HG03571 (cell line): ENCODE measurements around the gene OCIAD1.
"Not testable (repeated sequence)": the region's sequence is repeated elsewhere in the genome, so short reads cannot be mapped to it uniquely, and the experiment has no call there.

Experiments
- ATAC-seq: cut with Tn5 transposase; IDR thresholded peaks from one replicate; pipeline ENCODE4 v1.9.1; 2021; ENCODE audit not compliant: unreplicated experiment

OCIAD1 gene

DNA sequence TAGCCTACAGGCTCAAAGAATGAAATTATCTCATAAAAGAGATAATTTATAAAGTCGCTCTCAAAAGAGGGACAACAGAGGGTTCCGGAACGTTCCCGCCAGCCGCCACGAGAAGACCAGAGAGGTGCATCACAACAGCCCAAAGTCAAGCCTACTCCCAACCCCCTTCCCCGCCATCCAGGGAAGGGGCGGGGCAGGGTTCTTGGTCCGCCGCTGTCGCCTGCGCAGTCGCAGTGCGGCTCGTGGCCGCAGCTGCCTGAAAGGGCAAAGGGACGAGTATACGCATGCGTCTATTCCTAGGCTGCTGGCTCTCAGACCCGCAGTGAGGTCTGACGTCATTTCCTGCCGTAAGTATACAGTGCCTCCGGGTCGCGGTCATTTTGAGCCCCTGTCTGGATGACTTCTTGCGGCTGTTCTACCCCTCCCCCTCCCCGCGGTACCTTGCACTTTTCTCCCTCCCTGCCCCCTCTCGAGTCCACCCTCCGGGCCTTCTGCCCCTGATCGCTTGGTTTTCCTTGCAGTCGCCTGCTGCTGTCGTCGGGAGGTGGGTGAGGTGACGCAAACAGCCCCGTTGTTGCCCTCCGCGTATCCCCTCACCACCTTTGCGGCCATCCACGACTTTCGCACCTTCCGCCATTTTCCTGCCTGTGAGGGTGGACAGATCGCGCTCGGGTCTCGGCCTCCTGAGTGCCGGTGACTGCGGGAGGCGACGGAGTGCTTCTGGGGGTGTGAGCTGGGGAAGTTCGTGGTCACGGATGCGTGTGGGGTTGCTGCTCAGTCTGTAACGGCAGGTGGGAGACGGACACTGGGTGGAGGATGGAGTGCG, at the start of gene OCIAD1:
Gene OCIAD1, plus strand, starts transcription at position 383 of the 826 bp plus-strand sequence. CDS start 1,537 bp downstream, outside the sequence.
- peak; percentile 99 for ATAC-seq

- no peak for ATAC-seq
Measured at GRCh38 chr4:48781968-48782367, 48.9 kb upstream of the OCIAD1 start.

DNA sequence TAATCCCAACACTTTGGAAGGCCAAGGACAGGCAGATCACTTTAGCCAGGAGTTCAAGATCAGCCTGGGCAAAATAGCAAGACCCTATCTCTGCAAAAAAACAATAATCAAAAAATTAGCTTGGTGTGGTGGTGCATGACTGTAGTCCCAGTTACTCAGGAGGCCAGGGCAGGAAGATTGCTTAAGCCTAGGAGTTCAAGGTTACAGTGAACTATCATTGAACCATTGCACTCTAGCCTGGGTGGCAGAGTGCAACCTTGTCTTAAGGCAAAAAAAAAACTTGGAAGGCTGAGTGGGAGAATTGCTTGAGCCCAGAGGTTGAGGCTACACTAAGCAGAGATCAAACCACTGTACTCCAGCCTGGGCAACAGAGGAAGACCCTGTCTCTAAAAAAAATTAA, 45.6 kb upstream of the OCIAD1 start:
- ATAC-seq, result no peak

DNA sequence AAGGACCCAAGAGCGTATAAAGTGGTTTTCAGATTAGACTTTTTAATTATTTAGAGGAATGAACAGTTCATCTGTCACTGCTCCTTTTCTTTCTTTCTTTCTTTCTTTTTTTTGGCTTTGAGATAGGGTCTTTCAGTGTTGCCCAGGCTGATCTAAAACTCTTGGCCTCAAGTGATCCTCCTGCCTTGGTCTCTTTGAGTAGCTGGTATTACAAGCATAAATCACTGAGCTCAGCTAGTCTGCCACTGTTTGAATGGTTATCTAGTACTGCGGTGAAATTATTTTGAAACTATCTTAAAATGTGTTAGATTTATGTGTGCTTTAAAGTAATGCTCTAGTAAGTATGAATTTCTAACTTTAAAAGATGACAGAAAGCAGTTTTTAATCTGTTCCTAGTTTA, 44.3 kb upstream of the OCIAD1 start:
- ATAC-seq, result no peak

DNA sequence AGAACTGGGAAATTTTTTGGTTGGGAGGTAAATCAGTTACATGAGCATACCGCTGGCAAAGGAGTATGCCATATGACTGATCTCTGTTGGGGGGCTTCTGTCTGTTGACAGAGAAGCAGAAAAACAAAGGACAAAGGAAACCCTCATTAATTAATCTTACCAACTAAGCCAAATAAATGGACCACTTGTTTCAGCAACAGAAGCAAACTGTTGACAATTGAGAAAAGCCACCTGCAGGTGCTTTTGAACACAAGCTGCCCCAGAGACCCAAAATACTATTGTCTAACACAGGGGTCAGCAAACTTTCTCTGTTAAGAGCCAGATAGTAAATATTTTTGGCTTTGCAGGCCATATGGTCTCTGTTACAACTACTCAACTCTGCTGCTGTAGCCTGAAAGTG, 43.8 kb upstream of the OCIAD1 start:
- no peak for ATAC-seq

DNA sequence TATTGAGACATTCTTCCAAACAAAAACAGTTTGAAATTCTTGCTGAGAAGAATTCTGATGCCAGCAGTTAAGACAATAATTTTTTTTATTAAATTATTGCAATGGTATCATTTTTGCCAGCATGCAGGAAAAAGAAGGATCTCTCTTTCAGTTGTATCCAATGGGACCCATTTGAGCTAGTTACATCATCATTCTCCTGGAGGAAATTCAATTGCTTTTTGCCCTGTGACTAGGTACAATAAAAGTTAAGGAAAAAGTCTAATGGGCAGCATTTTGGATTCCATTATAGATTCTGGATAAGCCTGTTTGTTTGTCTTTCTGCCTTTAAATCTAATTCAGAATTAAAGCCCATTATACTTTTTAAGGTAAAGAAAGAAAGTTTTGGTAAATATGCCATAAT, 40.3 kb upstream of the OCIAD1 start:
- ATAC-seq, result no peak

GRCh38 chr4:48791313-48791712, 39.6 kb upstream of the OCIAD1 start:
- no peak for ATAC-seq

DNA sequence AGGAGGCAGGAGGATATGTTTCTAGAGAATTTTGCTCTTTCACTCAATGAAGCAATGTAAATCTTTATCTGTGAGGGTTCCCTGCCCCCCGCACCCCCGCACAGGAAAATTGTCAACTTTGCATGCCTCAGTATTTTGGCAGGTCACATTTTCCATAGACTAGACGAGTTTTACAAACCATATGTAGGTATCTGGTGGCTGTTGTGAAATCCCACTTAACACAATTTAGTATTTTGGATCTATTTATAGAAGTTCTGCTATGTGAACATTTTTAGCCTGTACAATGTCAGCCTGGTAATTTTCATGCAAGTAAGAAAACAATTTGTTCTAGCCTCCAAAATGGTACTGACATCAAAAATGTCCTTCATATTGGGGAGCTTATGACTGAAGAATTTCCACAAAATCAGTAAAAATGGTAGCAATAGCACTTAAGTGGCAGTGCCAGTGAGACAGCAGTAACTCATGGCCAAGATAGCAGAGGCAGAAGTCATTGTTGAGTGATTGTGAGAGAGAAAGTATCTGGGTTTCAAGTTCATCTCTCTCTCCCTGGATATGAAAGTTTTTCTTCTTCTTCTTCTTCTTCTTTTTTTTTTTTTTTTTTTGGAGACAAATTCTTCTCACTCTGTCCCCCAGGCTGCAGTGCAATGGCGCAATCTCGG, 38.4 kb upstream of the OCIAD1 start:
- no peak for ATAC-seq

DNA sequence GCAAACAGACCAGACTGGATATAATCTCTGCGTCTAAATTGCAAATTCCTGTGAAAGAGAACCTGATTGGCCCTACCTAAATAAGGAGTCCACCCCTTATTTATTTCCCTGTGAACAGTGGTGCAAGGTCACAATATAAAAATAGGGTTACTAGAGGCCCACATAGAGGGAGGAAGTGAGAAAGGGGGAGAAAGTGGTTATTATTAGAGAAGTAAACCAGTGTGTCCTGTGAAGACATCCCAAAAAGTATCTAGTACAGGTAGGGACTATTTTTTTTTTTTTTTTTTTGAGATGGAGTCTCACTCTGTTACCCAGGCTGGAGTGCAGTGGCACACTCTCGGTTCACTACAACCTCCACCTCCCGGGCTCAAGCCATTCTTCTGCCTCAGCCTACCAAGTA, 35.8 kb upstream of the OCIAD1 start:
- no peak for ATAC-seq

DNA sequence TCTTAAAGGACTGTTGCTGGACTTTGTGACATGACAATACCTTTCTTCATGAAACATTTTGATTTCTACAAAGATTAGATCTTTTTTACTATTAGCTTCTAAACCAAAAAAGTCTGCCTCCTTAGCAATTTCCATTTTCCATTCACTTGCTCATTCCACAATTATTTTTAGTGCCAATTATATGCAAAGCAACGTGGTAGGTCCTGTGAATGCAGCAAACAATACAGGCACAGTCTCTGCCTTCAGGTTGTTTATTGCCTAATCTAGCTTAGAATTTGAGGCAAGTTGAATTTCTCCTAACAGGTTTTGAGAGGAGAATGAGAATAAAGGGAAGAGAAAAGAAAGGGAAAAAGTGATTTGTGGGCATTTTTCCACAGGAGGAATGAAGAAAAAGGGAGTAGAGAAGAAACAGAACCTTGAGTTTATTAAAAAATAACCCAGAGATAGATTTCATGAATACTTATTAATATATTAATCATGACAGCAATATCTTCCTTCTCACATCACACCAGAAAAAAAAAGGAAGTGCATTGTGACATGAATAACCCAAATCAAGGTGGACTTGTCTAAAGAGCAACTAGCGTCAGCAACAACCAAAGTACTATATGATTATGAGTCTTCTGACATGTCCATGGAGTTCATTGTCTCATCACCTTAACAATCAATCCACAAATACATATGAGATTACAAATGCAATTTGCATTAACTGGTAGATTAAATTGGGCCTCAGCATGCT, 34.5 kb upstream of the OCIAD1 start:
- ATAC-seq, result no peak

- no peak for ATAC-seq
Measured at GRCh38 chr4:48796927-48797679, 33.8 kb upstream of the OCIAD1 start.

DNA sequence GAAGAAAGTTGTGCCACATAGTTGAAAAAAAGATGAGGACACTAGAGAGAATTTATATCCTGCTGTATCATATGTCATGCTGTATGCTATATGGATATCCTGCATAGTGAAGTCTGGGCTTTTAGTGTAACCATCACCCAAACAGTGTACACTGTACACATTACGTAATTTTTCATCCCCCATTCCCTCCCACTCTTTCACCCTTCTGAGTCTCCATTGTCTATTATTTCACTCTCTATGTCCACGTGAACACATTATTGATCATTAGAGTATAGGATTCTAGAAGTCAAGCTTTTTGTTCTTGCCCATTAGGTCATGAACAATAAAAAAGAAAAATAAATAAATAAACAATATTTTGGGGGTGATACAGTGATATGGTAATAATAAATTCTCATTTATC, 32.8 kb upstream of the OCIAD1 start:
- no peak for ATAC-seq

DNA sequence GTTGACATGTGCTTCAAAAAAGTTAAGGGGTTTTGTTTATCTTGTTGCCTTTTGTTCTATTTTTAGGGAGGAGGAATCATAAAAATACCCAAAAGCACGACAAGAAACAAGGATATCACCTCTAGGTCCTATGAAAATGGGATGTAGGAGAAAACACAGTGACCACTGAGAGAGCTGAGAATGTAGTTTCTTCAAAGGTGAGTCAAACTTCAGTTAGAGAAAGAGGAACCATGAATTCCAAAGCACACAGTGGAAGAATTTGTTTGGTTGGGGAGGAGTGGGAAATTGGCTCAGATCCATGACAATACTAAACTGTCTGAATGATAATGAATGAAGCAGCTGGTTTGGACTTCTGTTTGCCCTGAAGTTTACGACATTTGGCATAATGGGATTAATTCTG, 31.7 kb upstream of the OCIAD1 start:
- no peak for ATAC-seq

- not testable (repeated sequence) for ATAC-seq
Measured at GRCh38 chr4:48800155-48800554, 30.7 kb upstream of the OCIAD1 start.

- no peak for ATAC-seq
Measured at GRCh38 chr4:48801016-48801715, 29.7 kb upstream of the OCIAD1 start.

DNA sequence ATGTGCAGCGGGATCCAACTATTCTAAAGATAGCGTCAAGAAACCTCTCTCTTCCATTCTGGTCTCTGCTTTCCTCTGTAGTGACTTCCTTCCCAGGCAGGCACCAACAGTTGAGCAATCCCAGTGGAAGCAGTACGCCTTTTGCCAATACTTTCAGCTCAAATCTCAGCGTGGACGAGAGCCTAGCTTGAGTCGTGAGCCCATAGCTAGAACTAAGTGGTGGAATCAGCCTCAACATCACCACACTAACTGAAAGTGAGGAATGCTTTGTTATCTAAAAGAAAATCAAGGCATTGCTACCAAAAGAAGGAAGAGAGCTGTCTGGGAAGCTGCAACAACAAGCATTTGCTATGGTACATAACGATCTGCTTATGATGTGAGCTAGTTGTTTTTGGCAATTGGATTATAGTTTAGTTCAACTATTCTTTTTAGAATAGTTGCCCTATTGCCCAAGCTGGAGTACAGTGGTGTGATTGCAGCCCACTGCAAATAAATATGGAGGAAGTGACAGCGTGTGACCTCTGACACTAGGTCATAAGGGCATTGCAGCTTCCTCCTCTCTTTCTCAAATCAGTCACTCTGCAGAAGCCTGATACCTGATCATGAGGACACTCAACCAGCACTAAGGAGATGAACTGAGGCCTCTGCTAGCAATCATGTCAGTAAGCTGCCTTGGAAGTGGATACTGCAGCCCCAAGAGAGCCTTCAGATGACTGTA, 26.1 kb upstream of the OCIAD1 start:
- no peak for ATAC-seq

GRCh38 chr4:48812866-48813265, 18.0 kb upstream of the OCIAD1 start:
- no peak for ATAC-seq

- ATAC-seq, result no peak
Measured at GRCh38 chr4:48813964-48814363, 16.9 kb upstream of the OCIAD1 start.

DNA sequence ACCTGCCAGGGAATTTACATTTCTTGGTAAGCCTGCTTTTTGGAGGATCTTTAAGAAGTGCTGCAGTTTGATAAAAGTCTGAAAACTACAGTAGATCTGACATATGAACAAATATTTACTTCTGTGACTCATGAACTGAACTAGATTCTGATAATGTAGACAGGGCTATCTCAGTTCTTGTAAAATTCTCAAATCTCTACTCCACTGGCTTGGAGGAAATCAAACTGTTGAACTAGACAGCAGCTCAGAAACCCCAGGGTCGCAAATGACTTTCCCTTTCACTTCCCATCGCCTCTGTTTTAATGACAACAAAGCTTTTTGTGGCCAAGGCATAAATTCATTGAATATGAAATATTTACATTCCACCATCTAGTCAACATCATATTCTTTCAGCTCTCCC, 15.4 kb upstream of the OCIAD1 start:
- ATAC-seq, result no peak

GRCh38 chr4:48816297-48816696, 14.6 kb upstream of the OCIAD1 start:
- not testable (repeated sequence) for ATAC-seq
